Mesothelial cell of epicardium (in vitro differentiated cells): Measurements from ENCODE around the gene FOS. TPM values are rescaled to one million over a fixed set of nuclear protein-coding genes. Genes with fewer than 3 reads are reported as not detected.

ENCODE experiments used
- DNase-seq, 2 experiments: peaks; one replicate each; pipeline ENCODE4 v3.0.0; 2021; ENCODE audit warnings: low spot score in 2 of 2; ENCODE audit not compliant: unreplicated experiment in 2 of 2
- H3K27ac Mint-ChIP-seq: 2 replicates; pipeline ENCODE4 v1.8.0; 2021; ENCODE audit warnings: mixed read lengths
- H3K27me3 Mint-ChIP-seq: 2 replicates; pipeline ENCODE4 v1.8.0; 2021; ENCODE audit warnings: low read depth, mixed read lengths
- H3K36me3 Mint-ChIP-seq: 2 replicates; pipeline ENCODE4 v1.8.0; 2021; ENCODE audit warnings: mixed read lengths
- H3K4me1 Mint-ChIP-seq: 2 replicates; pipeline ENCODE4 v1.8.0; 2021; ENCODE audit warnings: mixed read lengths
- H3K4me3 Mint-ChIP-seq: 2 replicates; pipeline ENCODE4 v1.8.0; 2021; ENCODE audit warnings: mild to moderate bottlenecking, moderate library complexity, mixed read lengths
- H3K9me3 Mint-ChIP-seq: 2 replicates; pipeline ENCODE4 v1.8.0; 2021; ENCODE audit warnings: mixed read lengths
- CTCF ChIP-seq: fragments of 200-600 bp; sonication (generic); IDR thresholded peaks from one replicate; pipeline ENCODE4 v1.5.0; 2021; ENCODE audit warnings: antibody characterized with exemption; ENCODE audit not compliant: unreplicated experiment
- total RNA-seq: library from RNA; stranded (reverse); gene quantifications from 3 replicates; pipeline ENCODE4 v1.2.1, GENCODE V29; 2021

FOS gene
- total RNA-seq, 1 donor from 2014 or later, result 789 TPM

- Mint-ChIP-seq H3K27me3 (no peaks in the 10 kb centered on the region), H3K4me3 (no peak overlapping the region), H3K36me3 (no peaks in the 10 kb centered on the region), H3K4me1 (no peaks in the 10 kb centered on the region), H3K9me3 (no peaks in the 10 kb centered on the region), H3K27ac (no peak overlapping the region)
- DNase-seq, result no peak
- TF ChIP-seq CTCF, result no peak
Observed at GRCh38 chr14:75322746-75323145, 44.1 kb downstream of the FOS start.

GRCh38 chr14:75323571-75323970 is 44.9 kb downstream of the FOS start:
- Mint-ChIP-seq H3K27me3 (no peaks in the 10 kb centered on the region), H3K4me1 (no peaks in the 10 kb centered on the region), H3K9me3 (no peaks in the 10 kb centered on the region), H3K36me3 (no peaks in the 10 kb centered on the region), H3K27ac (no peak overlapping the region), H3K4me3 (no peak overlapping the region)
- TF ChIP-seq CTCF, result no peak
- no peak for DNase-seq

- H3K4me3 Mint-ChIP-seq, result no peak overlapping the region
- H3K27me3 Mint-ChIP-seq, result no peaks in the 10 kb centered on the region
- no peak overlapping the region for H3K27ac Mint-ChIP-seq
- TF ChIP-seq CTCF, result no peak
- no peaks in the 10 kb centered on the region for H3K4me1 Mint-ChIP-seq
- H3K9me3 Mint-ChIP-seq, result peaks cover 3% of the 10 kb centered on the region
- no peaks in the 10 kb centered on the region for H3K36me3 Mint-ChIP-seq
- DNase-seq, result no peak
Observed at GRCh38 chr14:75328558-75329155, 50.0 kb downstream of the FOS start.

- H3K4me1 Mint-ChIP-seq, result peaks cover 3% of the 10 kb centered on the region
- no peak for TF ChIP-seq CTCF
- no peaks in the 10 kb centered on the region for H3K27me3 Mint-ChIP-seq
- no peak overlapping the region for H3K27ac Mint-ChIP-seq
- peaks cover 3% of the 10 kb centered on the region for H3K9me3 Mint-ChIP-seq
- H3K4me3 Mint-ChIP-seq, result no peak overlapping the region
- DNase-seq, result no peak
- H3K36me3 Mint-ChIP-seq, result no peaks in the 10 kb centered on the region
Observed at GRCh38 chr14:75329369-75329768, 50.7 kb downstream of the FOS start.

- Mint-ChIP-seq H3K4me1 (peaks cover 9% of the 10 kb centered on the region), H3K27ac (no peak overlapping the region), H3K36me3 (no peaks in the 10 kb centered on the region), H3K9me3 (peaks cover 4% of the 10 kb centered on the region), H3K27me3 (no peaks in the 10 kb centered on the region), H3K4me3 (no peak overlapping the region)
- no peak for DNase-seq
- TF ChIP-seq CTCF, result no peak
Observed at GRCh38 chr14:75331471-75331870, 52.8 kb downstream of the FOS start.

Other genes starting within 250 kb of the FOS start
- gene MLH3, start 227.4 kb upstream of the FOS start, total RNA-seq, result 40.3 to 47.4 TPM (median 47.0 TPM) in 3 replicates
- gene ACYP1, start 214.8 kb upstream of the FOS start, total RNA-seq, result 16.7 to 17.5 TPM (median 17.3 TPM) in 3 replicates
- 2.3 to 3.6 TPM (median 2.4 TPM) in 3 replicates for gene ZC2HC1C, start 209.2 kb upstream of the FOS start, total RNA-seq
- gene NEK9, start 151.8 kb upstream of the FOS start, total RNA-seq, result 116 to 133 TPM (median 121 TPM) in 3 replicates
- 237 to 242 TPM (median 241 TPM) in 3 replicates for gene TMED10, start 102.2 kb upstream of the FOS start, total RNA-seq
- gene JDP2, start 149.2 kb downstream of the FOS start, total RNA-seq, result 43.4 to 51.1 TPM (median 44.4 TPM) in 3 replicates
- 1.4 to 1.8 TPM (median 1.6 TPM) in 3 replicates for gene BATF, start 243.6 kb downstream of the FOS start, total RNA-seq